Measurements from ENCODE around the gene ZNF624.

- TF ChIP-seq POLR2A (IDR thresholded peaks at IDR 0.05) (no peak), CTCF (IDR thresholded peaks at IDR 0.05) (no peak)
Measured at GRCh38 chr17:16623282-16623681, 30.4 kb downstream of the ZNF624 start.

All from upper lobe of left lung (tissue), 4 donors.